ENCODE measurements around the gene SNRPA.

The SNRPA gene

DNA sequence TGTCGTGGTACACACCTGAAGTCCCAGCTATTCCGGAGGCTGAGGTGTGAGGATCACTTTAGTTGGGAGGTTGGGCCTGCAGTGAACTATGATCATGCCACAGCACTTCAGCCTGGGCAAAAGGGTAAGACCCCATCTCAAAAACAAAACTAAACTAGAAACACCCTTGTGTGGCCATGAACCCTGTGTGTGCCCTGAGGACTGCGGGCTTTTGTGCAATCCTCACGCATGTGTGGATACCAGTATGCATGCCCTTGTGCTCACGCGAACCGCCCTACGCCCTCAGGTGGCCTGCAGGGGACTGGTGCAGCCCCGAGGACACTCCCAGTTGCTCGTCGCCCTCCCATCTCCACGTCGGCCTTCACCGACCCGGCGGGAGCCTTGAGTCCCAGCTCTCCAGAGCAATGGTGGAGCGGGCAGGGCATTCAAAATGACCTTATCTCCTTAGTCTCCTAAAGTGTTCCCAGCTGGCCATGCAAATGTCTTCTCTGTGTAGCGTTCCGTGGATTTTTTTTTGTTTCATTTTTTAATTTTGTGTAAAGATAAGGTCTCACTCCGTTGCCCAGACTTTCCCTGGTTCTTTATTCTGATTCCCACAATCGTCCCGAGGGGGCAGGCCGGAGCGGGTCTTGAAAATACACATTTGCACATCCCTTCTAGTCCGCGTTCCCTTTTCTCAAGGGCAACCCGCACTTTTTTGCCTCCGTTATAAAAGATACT, 47.1 kb downstream of the SNRPA start (continued):
- TF ChIP-seq, protein P1, sequence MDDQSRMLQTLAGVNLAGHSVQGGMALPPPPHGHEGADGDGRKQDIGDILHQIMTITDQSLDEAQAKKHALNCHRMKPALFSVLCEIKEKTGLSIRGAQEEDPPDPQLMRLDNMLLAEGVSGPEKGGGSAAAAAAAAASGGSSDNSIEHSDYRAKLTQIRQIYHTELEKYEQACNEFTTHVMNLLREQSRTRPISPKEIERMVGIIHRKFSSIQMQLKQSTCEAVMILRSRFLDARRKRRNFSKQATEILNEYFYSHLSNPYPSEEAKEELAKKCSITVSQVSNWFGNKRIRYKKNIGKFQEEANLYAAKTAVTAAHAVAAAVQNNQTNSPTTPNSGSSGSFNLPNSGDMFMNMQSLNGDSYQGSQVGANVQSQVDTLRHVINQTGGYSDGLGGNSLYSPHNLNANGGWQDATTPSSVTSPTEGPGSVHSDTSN (CRISPR knock-in tag; IDR thresholded peaks at IDR 0.05), result no peak
- TF ChIP-seq ZNF10 (tag by site-specific recombination; IDR thresholded peaks at IDR 0.05) (peak; percentile 74), ZXDB (tag by site-specific recombination; IDR thresholded peaks at IDR 0.05) (peak; percentile 82; the same call in 1 of the 2 replicates), TCF7L2 (IDR thresholded peaks at IDR 0.05; ENCODE audit: borderline replicate concordance, low read depth, low read length) (no peak), PRDM1 (tag by site-specific recombination; IDR thresholded peaks at IDR 0.05) (peak; percentile 88), ZNF174 (tag by site-specific recombination; IDR thresholded peaks at IDR 0.05) (no peak), ZNF843 (tag by site-specific recombination; IDR thresholded peaks at IDR 0.05) (no peak; the same call in 1 of the 2 replicates), KLF16 (tag by site-specific recombination; IDR thresholded peaks at IDR 0.05) (no peak), ZNF211 (tag by site-specific recombination; IDR thresholded peaks at IDR 0.05; ENCODE audit: low read depth) (no peak), OSR2 (tag by site-specific recombination; IDR thresholded peaks at IDR 0.05) (no peak), ZNF302 (tag by site-specific recombination; IDR thresholded peaks at IDR 0.05; ENCODE audit: low read depth) (no peak), ZNF274 (IDR thresholded peaks at IDR 0.05; ENCODE audit: low read length) (no peak), ZNF274 (tag by site-specific recombination; IDR thresholded peaks at IDR 0.05; ENCODE audit: borderline replicate concordance) (no peak), ZSCAN16 (tag by site-specific recombination; IDR thresholded peaks at IDR 0.05) (no peak), ZNF501 (tag by site-specific recombination; IDR thresholded peaks at IDR 0.05) (peak; percentile 80), ZNF169 (tag by site-specific recombination; IDR thresholded peaks at IDR 0.05) (no peak), ZNF112 (tag by site-specific recombination; IDR thresholded peaks at IDR 0.05) (no peak), ZNF654 (tag by site-specific recombination; IDR thresholded peaks at IDR 0.05; ENCODE audit: low read depth) (no peak), TRIM28 (IDR thresholded peaks at IDR 0.05; ENCODE audit: borderline replicate concordance, low read length) (no peak), ZFP3 (tag by site-specific recombination; IDR thresholded peaks at IDR 0.05; ENCODE audit: low read depth) (no peak), ZNF76 (tag by site-specific recombination; IDR thresholded peaks at IDR 0.05; ENCODE audit: borderline replicate concordance, low read depth) (peak; percentile 69), ZNF48 (tag by site-specific recombination; IDR thresholded peaks at IDR 0.05) (no peak), ZBTB8A (tag by site-specific recombination; IDR thresholded peaks at IDR 0.05) (no peak), RBAK (tag by site-specific recombination; IDR thresholded peaks at IDR 0.05) (no peak), ZNF558 (tag by site-specific recombination; IDR thresholded peaks at IDR 0.05) (peak; percentile 54; the same call in 1 of the 2 replicates), ZNF433 (tag by site-specific recombination; IDR thresholded peaks at IDR 0.05; ENCODE audit: low read depth) (no peak), ZNF121 (tag by site-specific recombination; IDR thresholded peaks at IDR 0.05) (no peak), ZNF664 (tag by site-specific recombination; IDR thresholded peaks at IDR 0.05) (no peak; the same call in 1 of the 2 replicates), ZNF530 (tag by site-specific recombination; IDR thresholded peaks at IDR 0.05; ENCODE audit: low read depth) (no peak)
- TF ChIP-seq, protein P2, sequence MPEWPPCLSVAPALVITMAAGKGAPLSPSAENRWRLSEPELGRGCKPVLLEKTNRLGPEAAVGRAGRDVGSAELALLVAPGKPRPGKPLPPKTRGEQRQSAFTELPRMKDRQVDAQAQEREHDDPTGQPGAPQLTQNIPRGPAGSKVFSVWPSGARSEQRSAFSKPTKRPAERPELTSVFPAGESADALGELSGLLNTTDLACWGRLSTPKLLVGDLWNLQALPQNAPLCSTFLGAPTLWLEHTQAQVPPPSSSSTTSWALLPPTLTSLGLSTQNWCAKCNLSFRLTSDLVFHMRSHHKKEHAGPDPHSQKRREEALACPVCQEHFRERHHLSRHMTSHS (tag by site-specific recombination; IDR thresholded peaks at IDR 0.05), result no peak
- TF ChIP-seq, protein P3, sequence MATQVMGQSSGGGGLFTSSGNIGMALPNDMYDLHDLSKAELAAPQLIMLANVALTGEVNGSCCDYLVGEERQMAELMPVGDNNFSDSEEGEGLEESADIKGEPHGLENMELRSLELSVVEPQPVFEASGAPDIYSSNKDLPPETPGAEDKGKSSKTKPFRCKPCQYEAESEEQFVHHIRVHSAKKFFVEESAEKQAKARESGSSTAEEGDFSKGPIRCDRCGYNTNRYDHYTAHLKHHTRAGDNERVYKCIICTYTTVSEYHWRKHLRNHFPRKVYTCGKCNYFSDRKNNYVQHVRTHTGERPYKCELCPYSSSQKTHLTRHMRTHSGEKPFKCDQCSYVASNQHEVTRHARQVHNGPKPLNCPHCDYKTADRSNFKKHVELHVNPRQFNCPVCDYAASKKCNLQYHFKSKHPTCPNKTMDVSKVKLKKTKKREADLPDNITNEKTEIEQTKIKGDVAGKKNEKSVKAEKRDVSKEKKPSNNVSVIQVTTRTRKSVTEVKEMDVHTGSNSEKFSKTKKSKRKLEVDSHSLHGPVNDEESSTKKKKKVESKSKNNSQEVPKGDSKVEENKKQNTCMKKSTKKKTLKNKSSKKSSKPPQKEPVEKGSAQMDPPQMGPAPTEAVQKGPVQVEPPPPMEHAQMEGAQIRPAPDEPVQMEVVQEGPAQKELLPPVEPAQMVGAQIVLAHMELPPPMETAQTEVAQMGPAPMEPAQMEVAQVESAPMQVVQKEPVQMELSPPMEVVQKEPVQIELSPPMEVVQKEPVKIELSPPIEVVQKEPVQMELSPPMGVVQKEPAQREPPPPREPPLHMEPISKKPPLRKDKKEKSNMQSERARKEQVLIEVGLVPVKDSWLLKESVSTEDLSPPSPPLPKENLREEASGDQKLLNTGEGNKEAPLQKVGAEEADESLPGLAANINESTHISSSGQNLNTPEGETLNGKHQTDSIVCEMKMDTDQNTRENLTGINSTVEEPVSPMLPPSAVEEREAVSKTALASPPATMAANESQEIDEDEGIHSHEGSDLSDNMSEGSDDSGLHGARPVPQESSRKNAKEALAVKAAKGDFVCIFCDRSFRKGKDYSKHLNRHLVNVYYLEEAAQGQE (tag by site-specific recombination; IDR thresholded peaks at IDR 0.05), result no peak
- TF ChIP-seq, protein P4, sequence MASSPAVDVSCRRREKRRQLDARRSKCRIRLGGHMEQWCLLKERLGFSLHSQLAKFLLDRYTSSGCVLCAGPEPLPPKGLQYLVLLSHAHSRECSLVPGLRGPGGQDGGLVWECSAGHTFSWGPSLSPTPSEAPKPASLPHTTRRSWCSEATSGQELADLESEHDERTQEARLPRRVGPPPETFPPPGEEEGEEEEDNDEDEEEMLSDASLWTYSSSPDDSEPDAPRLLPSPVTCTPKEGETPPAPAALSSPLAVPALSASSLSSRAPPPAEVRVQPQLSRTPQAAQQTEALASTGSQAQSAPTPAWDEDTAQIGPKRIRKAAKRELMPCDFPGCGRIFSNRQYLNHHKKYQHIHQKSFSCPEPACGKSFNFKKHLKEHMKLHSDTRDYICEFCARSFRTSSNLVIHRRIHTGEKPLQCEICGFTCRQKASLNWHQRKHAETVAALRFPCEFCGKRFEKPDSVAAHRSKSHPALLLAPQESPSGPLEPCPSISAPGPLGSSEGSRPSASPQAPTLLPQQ (tag by site-specific recombination; IDR thresholded peaks at IDR 0.05), result peak; percentile 38; the same call in 1 of the 2 replicates
- TF ChIP-seq, protein P5, sequence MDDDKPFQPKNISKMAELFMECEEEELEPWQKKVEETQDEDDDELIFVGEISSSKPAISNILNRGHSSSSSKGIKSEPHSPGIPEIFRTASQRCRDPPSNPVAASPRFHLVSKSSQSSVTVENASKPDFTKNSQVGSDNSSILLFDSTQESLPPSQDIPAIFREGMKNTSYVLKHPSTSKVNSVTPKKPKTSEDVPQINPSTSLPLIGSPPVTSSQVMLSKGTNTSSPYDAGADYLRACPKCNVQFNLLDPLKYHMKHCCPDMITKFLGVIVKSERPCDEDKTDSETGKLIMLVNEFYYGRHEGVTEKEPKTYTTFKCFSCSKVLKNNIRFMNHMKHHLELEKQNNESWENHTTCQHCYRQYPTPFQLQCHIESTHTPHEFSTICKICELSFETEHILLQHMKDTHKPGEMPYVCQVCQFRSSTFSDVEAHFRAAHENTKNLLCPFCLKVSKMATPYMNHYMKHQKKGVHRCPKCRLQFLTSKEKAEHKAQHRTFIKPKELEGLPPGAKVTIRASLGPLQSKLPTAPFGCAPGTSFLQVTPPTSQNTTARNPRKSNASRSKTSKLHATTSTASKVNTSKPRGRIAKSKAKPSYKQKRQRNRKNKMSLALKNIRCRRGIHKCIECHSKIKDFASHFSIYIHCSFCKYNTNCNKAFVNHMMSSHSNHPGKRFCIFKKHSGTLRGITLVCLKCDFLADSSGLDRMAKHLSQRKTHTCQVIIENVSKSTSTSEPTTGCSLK (tag by site-specific recombination; IDR thresholded peaks at IDR 0.05), result no peak
